ENCODE measurements around the gene PRM2.

PRM2 gene

GRCh38 chr16:11322823-11323222 lies 46.5 kb upstream of the PRM2 start:
- no peak overlapping the region for H3K4me2 ChIP-seq (ENCODE audit: low read length)
- H2AFZ ChIP-seq (ENCODE audit: low read depth, low read length): no peak overlapping the region
- H3K27me3 ChIP-seq (ENCODE audit: low read depth, low read length): peaks cover 7% of the 10 kb centered on the region; the same call in 1 of the 2 replicates
- H3K4me1 ChIP-seq (ENCODE audit: low read length): peaks cover 26% of the 10 kb centered on the region
- H3K9ac ChIP-seq (ENCODE audit: low read length): no peak overlapping the region
- H3K4me3 ChIP-seq (ENCODE audit: low read length): no peak overlapping the region
- no peaks in the 10 kb centered on the region for H4K20me1 ChIP-seq (ENCODE audit: insufficient read depth, low read length)
- H3K9me3 ChIP-seq (ENCODE audit: insufficient read depth, low read length): no peaks in the 10 kb centered on the region
- H3K27ac ChIP-seq (ENCODE audit: low read length): no peak overlapping the region
- TF ChIP-seq EZH2phosphoT487 (IDR thresholded peaks at IDR 0.05; ENCODE audit: low read depth) (no peak), CTCF (IDR thresholded peaks at IDR 0.05; ENCODE audit: low read depth, low read length) (no peak)
- peaks cover 3% of the 10 kb centered on the region for H3K36me3 ChIP-seq (replicated peaks; ENCODE audit: low read depth, low read length)
- H3K79me2 ChIP-seq (ENCODE audit: low read length): no peaks in the 10 kb centered on the region

- Histone ChIP-seq H3K4me1 (ENCODE audit: low read length) (peaks cover 19% of the 10 kb centered on the region), H3K79me2 (ENCODE audit: low read length) (no peaks in the 10 kb centered on the region)
- TF ChIP-seq EZH2phosphoT487 (IDR thresholded peaks at IDR 0.05; ENCODE audit: low read depth) (no peak), CTCF (IDR thresholded peaks at IDR 0.05; ENCODE audit: low read depth, low read length) (no peak)
These were observed 45.4 kb upstream of the PRM2 start for GRCh38 chr16:11321662-11322061.

GRCh38 chr16:11320170-11320569 lies 43.9 kb upstream of the PRM2 start:
- H3K9ac ChIP-seq (ENCODE audit: low read length): no peak overlapping the region
- H3K27me3 ChIP-seq (ENCODE audit: low read depth, low read length): peaks cover 10% of the 10 kb centered on the region
- H3K27ac ChIP-seq (ENCODE audit: low read length): no peak overlapping the region
- no peaks in the 10 kb centered on the region for H3K36me3 ChIP-seq (replicated peaks; ENCODE audit: low read depth, low read length)
- no peaks in the 10 kb centered on the region for H4K20me1 ChIP-seq (ENCODE audit: insufficient read depth, low read length)
- no peak for TF ChIP-seq CTCF (IDR thresholded peaks at IDR 0.05; ENCODE audit: low read depth, low read length)
- no peak overlapping the region for H3K4me2 ChIP-seq (ENCODE audit: low read length)
- no peaks in the 10 kb centered on the region for H3K79me2 ChIP-seq (ENCODE audit: low read length)
- no peak overlapping the region for H2AFZ ChIP-seq (ENCODE audit: low read depth, low read length)
- H3K4me1 ChIP-seq (ENCODE audit: low read length): peaks cover 7% of the 10 kb centered on the region
- H3K9me3 ChIP-seq (ENCODE audit: insufficient read depth, low read length): no peaks in the 10 kb centered on the region
- H3K4me3 ChIP-seq (ENCODE audit: low read length): no peak overlapping the region

More at GRCh38 chr16:11321662-11322061, 45.4 kb upstream of the PRM2 start:
- Histone ChIP-seq H3K9me3 (ENCODE audit: insufficient read depth, low read length) (no peaks in the 10 kb centered on the region), H3K4me2 (ENCODE audit: low read length) (no peak overlapping the region), H3K27me3 (ENCODE audit: low read depth, low read length) (peaks cover 3% of the 10 kb centered on the region), H3K9ac (ENCODE audit: low read length) (no peak overlapping the region), H3K36me3 (replicated peaks; ENCODE audit: low read depth, low read length) (no peaks in the 10 kb centered on the region), H2AFZ (ENCODE audit: low read depth, low read length) (no peak overlapping the region), H3K27ac (ENCODE audit: low read length) (no peak overlapping the region), H4K20me1 (ENCODE audit: insufficient read depth, low read length) (no peaks in the 10 kb centered on the region), H3K4me3 (ENCODE audit: low read length) (no peak overlapping the region)

DNA sequence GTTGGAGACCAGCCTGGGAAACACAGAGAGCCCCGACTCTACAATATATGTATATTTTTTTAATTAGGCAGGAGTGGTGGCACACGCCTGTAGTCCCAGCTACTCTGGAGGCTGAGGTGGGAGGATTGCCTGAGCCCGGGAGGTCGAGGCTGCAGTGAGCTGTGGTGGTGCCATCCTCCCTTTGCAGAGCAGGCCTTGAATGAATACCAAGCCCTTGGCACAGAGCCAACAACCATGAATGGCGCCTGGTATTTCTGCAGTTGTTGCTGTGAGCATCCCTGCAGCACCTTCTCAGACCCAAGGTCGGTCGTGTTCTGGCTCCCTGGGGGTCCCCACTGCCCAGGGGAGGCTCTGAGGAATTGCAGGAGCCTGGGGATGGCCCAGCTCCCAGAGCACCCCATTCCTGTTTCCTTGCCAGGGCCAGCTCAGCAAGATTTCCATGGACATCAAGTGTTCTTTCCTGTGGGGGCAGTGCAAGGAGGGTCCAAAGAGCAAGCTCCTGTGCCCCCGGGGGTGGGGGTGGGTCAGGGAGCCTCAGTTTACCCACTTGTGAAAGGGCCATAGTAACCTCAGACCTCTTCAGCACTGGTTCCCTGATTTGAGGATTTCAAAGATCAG lies 43.4 kb upstream of the PRM2 start:
- no peak overlapping the region for H2AFZ ChIP-seq (ENCODE audit: low read depth, low read length)
- H3K9ac ChIP-seq (ENCODE audit: low read length): no peak overlapping the region
- H3K27ac ChIP-seq (ENCODE audit: low read length): no peak overlapping the region
- no peak overlapping the region for H3K4me3 ChIP-seq (ENCODE audit: low read length)
- no peak overlapping the region for H3K4me2 ChIP-seq (ENCODE audit: low read length)
- H3K27me3 ChIP-seq (ENCODE audit: low read depth, low read length): peaks cover 10% of the 10 kb centered on the region
- no peaks in the 10 kb centered on the region for H3K36me3 ChIP-seq (replicated peaks; ENCODE audit: low read depth, low read length)
- H4K20me1 ChIP-seq (ENCODE audit: insufficient read depth, low read length): no peaks in the 10 kb centered on the region
- no peaks in the 10 kb centered on the region for H3K79me2 ChIP-seq (ENCODE audit: low read length)
- no peak for TF ChIP-seq CTCF (IDR thresholded peaks at IDR 0.05; ENCODE audit: low read depth, low read length)
- TF ChIP-seq EZH2phosphoT487 (IDR thresholded peaks at IDR 0.05; ENCODE audit: low read depth): no peak
- peaks cover 5% of the 10 kb centered on the region; the same call in 1 of the 2 replicates for H3K4me1 ChIP-seq (ENCODE audit: low read length)
- no peaks in the 10 kb centered on the region for H3K9me3 ChIP-seq (ENCODE audit: insufficient read depth, low read length)

All from OCI-LY3 (cell line).